ENCODE results near the gene THSD7A. TPM values are rescaled to one million over a fixed set of nuclear protein-coding genes. Genes with fewer than 3 reads are reported as not detected.

Gene THSD7A
- total and polyA plus RNA-seq, 2 of the 13 experiments (the other 11 are each of a cell fraction or from before 2014, with no cell fraction given) = 0.01 to 0.07 TPM

DNA sequence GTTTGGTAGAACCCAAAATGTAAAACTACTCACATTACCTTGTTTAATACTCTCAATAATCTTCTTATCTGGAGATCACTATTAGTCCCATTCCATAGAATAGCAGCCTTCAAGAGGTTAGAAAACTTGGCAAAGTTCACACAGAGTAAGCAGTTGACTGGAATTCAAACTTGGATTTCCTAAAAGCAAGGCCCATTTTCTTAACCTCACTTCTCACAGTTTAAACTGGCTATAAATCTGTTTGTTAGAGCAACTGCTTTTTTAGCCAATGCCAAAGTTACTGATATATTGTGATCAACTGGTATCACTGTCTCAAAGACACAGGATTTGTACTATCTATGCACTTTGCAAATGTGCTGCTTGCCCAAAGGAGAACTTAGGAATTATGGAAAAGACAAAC, 230.2 kb downstream of the THSD7A start:
- intact Hi-C loops (cut with micrococcal nuclease; ENCODE audit: unreplicated experiment) (no loop called here), in situ Hi-C loops (cut with HindIII; ENCODE audit: extremely low pct_ligation_motif_present, low pct_unique_long_range_greater_than_20kb) (no loop called here)
- Histone ChIP-seq H3K27me3 (ENCODE audit: control insufficient read depth in 1 of 2, insufficient read depth in 2 of 2, low read length in 2 of 2) (no peaks in the 10 kb centered on the region), H3K79me2 (ENCODE audit: insufficient read depth, low read length) (no peaks in the 10 kb centered on the region), H3K36me3 (replicated peaks in 1 of 2; ENCODE audit: control insufficient read depth in 1 of 2, insufficient read depth in 2 of 2, low read length in 2 of 2) (no peaks in the 10 kb centered on the region), H3K27ac (ENCODE audit: extremely low read length, insufficient read depth, low read length) (no peak overlapping the region), H3K4me1 (ENCODE audit: insufficient read depth, low read length) (no peaks in the 10 kb centered on the region), H4K20me1 (ENCODE audit: insufficient read depth, low read length) (no peaks in the 10 kb centered on the region), H2AFZ (ENCODE audit: low read length) (no peak overlapping the region), H3K9ac (ENCODE audit: insufficient read depth, low read depth, low read length) (no peak overlapping the region), H3K4me2 (ENCODE audit: low read depth, low read length) (no peak overlapping the region), H3K4me3 (replicated peaks in 1 of 3; ENCODE audit: insufficient read depth in 1 of 3, low read depth in 2 of 3, low read length in 3 of 3) (no peak overlapping the region), H3K9me3 (ENCODE audit: low read length) (no peaks in the 10 kb centered on the region)
- DNase-seq (ENCODE audit: low spot score) = no peak
- POLR2A ChIA-PET = no interaction called here
- CTCF ChIA-PET (ENCODE audit: low intra/inter-chr PET ratio, low total read pairs) = no interaction called here
- ATAC-seq = no peak
- TF ChIP-seq GTF3A (CRISPR knock-in tag; conservative IDR thresholded peaks at IDR 0.05) = no peak
- no peak for TF ChIP-seq SMAD9 (CRISPR knock-in tag; IDR thresholded peaks at IDR 0.05)
- FAIRE-seq = no peak
- no TSS peak for BruUV-seq (replicated peaks)

- in situ Hi-C loops (cut with HindIII; ENCODE audit: extremely low pct_ligation_motif_present, low pct_unique_long_range_greater_than_20kb) = no loop called here
- 0% methylated on average over 5 of the region's 5 CpGs for WGBS (ENCODE audit: low lambda C conversion rate)
- Histone ChIP-seq H3K27ac (ENCODE audit: extremely low read length, insufficient read depth, low read length) (no peak overlapping the region), H3K9ac (ENCODE audit: insufficient read depth, low read depth, low read length) (no peak overlapping the region), H3K79me2 (ENCODE audit: insufficient read depth, low read length) (no peaks in the 10 kb centered on the region), H3K27me3 (ENCODE audit: control insufficient read depth in 1 of 2, insufficient read depth in 2 of 2, low read length in 2 of 2) (no peaks in the 10 kb centered on the region), H3K4me2 (ENCODE audit: low read depth, low read length) (no peak overlapping the region), H2AFZ (ENCODE audit: low read length) (no peak overlapping the region), H3K36me3 (replicated peaks in 1 of 2; ENCODE audit: control insufficient read depth in 1 of 2, insufficient read depth in 2 of 2, low read length in 2 of 2) (no peaks in the 10 kb centered on the region), H3K4me1 (ENCODE audit: insufficient read depth, low read length) (no peaks in the 10 kb centered on the region), H4K20me1 (ENCODE audit: insufficient read depth, low read length) (no peaks in the 10 kb centered on the region), H3K9me3 (ENCODE audit: low read length) (no peaks in the 10 kb centered on the region), H3K4me3 (replicated peaks in 1 of 3; ENCODE audit: insufficient read depth in 1 of 3, low read depth in 2 of 3, low read length in 3 of 3) (no peak overlapping the region)
- intact Hi-C loops (cut with micrococcal nuclease; ENCODE audit: unreplicated experiment) = no loop called here
- DNase-seq (ENCODE audit: low spot score) (no peak), FAIRE-seq (no peak), ATAC-seq (no peak)
- ChIA-PET CTCF (ENCODE audit: low intra/inter-chr PET ratio, low total read pairs) (no interaction called here), POLR2A (no interaction called here)
- no TSS peak for BruUV-seq (replicated peaks)
- TF ChIP-seq ZBTB8A (CRISPR knock-in tag; IDR thresholded peaks at IDR 0.05; ENCODE audit: borderline replicate concordance, low read depth) (no peak), JUND (CRISPR knock-in tag; IDR thresholded peaks at IDR 0.05) (no peak), RORA (CRISPR knock-in tag; IDR thresholded peaks at IDR 0.05) (no peak), ZNF24 (IDR thresholded peaks at IDR 0.05) (no peak), TSC22D2 (CRISPR knock-in tag; IDR thresholded peaks at IDR 0.05; ENCODE audit: borderline replicate concordance) (no peak), MTERF4 (CRISPR knock-in tag; IDR thresholded peaks at IDR 0.05) (no peak), GMEB1 (CRISPR knock-in tag; IDR thresholded peaks at IDR 0.05; ENCODE audit: borderline replicate concordance) (no peak), ZNF512B (CRISPR knock-in tag; IDR thresholded peaks at IDR 0.05; ENCODE audit: borderline replicate concordance) (no peak), ZFAT (CRISPR knock-in tag; conservative IDR thresholded peaks at IDR 0.05) (no peak), MEF2D (CRISPR knock-in tag; IDR thresholded peaks at IDR 0.05) (no peak), TFAP4 (IDR thresholded peaks at IDR 0.05; ENCODE audit: borderline replicate concordance, low read depth) (no peak), DNMT3B (CRISPR knock-in tag; conservative IDR thresholded peaks at IDR 0.05) (no peak)
Observed at GRCh38 chr7:11593322-11593721, 238.7 kb downstream of the THSD7A start.
